Fibroblast of mammary gland (primary cell): ENCODE results near the gene LMBR1.
"Not testable (repeated sequence)": the region's sequence is repeated elsewhere in the genome, so short reads cannot be mapped to it uniquely, and the experiment has no call there.

Experiments
- DNase-seq: peaks from one replicate; pipeline ENCODE4 v3.0.0-alpha.2; 2010; ENCODE audit warnings: low read depth
- H3K4me3 ChIP-seq: 2 replicates; pipeline ENCODE4 v1.5.1; 2011; ENCODE audit warnings: low read depth, mild to moderate bottlenecking, low read length, moderate library complexity; ENCODE audit not compliant: control insufficient read depth
- TF ChIP-seq, protein P1 (sequence below): conservative IDR thresholded peaks from 2 replicates; pipeline ENCODE4 v1.5.1; 2011; ENCODE audit warnings: low read depth, low read length, inconsistent platforms; ENCODE audit not compliant: control insufficient read depth, insufficient read depth

Gene LMBR1

DNA sequence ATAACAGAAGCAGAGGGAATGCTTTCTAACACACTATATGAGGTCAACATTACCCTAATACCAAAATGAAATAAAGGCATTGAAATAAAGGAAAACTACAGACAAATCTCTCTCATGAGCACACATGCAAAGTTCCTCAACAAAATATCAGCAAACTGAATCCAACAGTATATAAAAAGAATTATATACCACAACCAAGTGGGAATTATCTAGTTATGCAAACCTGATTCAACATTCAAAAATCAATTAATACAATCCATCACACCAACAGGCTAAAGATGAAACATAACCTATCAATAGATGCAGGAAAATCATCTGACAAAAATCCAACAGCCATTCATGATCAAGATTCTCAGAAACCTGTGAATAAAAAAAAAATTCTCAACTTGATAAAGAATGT lies 34.5 kb downstream of the LMBR1 start:
- no peak for DNase-seq
- H3K4me3 ChIP-seq = no peak overlapping the region
- TF ChIP-seq, protein P1, sequence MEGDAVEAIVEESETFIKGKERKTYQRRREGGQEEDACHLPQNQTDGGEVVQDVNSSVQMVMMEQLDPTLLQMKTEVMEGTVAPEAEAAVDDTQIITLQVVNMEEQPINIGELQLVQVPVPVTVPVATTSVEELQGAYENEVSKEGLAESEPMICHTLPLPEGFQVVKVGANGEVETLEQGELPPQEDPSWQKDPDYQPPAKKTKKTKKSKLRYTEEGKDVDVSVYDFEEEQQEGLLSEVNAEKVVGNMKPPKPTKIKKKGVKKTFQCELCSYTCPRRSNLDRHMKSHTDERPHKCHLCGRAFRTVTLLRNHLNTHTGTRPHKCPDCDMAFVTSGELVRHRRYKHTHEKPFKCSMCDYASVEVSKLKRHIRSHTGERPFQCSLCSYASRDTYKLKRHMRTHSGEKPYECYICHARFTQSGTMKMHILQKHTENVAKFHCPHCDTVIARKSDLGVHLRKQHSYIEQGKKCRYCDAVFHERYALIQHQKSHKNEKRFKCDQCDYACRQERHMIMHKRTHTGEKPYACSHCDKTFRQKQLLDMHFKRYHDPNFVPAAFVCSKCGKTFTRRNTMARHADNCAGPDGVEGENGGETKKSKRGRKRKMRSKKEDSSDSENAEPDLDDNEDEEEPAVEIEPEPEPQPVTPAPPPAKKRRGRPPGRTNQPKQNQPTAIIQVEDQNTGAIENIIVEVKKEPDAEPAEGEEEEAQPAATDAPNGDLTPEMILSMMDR = no peak

GRCh38 chr7:156857757-156858156 lies 35.2 kb downstream of the LMBR1 start:
- no peak for DNase-seq
- H3K4me3 ChIP-seq = no peak overlapping the region
- TF ChIP-seq, protein P1 = no peak

GRCh38 chr7:156854654-156855053 lies 38.3 kb downstream of the LMBR1 start:
- DNase-seq = no peak
- no peak overlapping the region for H3K4me3 ChIP-seq
- TF ChIP-seq, protein P1 = no peak

DNA sequence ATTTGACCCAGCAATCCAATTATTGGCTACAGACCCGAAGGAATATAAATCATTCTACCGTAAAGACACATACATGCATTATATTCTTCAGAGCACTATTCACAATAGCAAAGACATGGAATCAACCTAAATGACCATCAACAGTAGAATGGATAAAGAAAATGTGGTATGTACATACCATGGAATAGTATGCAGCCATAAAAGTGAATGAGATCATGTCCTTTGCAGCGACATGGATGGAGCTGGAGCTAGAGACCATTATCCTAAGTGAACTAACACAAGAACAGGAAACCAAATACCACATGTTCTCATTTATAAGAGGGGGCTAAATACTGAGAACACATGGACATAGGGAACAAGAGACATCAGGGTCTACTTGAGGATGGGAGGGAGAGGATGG lies 44.0 kb downstream of the LMBR1 start:
- no peak overlapping the region for H3K4me3 ChIP-seq
- TF ChIP-seq, protein P1 = no peak
- no peak for DNase-seq

GRCh38 chr7:156845379-156846101 lies 47.4 kb downstream of the LMBR1 start:
- DNase-seq = no peak
- TF ChIP-seq, protein P1 = no peak

GRCh38 chr7:156843582-156843981 lies 49.4 kb downstream of the LMBR1 start:
- H3K4me3 ChIP-seq = not testable (repeated sequence)

More at GRCh38 chr7:156845379-156846101, 47.4 kb downstream of the LMBR1 start:
- H3K4me3 ChIP-seq = no peak overlapping the region

GRCh38 chr7:156843157-156843556 lies 49.8 kb downstream of the LMBR1 start:
- DNase-seq = no peak
- H3K4me3 ChIP-seq = no peak overlapping the region
- TF ChIP-seq, protein P1 = no peak

More at GRCh38 chr7:156843582-156843981, 49.4 kb downstream of the LMBR1 start:
- DNase-seq = not testable (repeated sequence)
